Mesenchymal stem cell (in vitro differentiated cells and primary cell): Measurements from ENCODE around the gene KLHDC3.

ENCODE experiments used
- DNase-seq: peaks from one replicate; pipeline ENCODE4 v3.0.0-alpha.2; 2013
- H2AFZ ChIP-seq: one replicate; pipeline ENCODE4 v1.6.1; 2013; ENCODE audit warnings: low read depth, mild to moderate bottlenecking, control low read depth, inconsistent platforms, low read length, moderate library complexity
- H2AK5ac ChIP-seq: 2 replicates; pipeline ENCODE4 v1.6.1; 2013; ENCODE audit warnings: low read length, moderate library complexity, mild to moderate bottlenecking, inconsistent platforms; ENCODE audit not compliant: severe bottlenecking
- H2BK120ac ChIP-seq: one replicate; pipeline ENCODE4 v1.6.1; 2013; ENCODE audit warnings: low read depth, mild to moderate bottlenecking, inconsistent platforms, low read length, moderate library complexity
- H2BK12ac ChIP-seq, 2 experiments: one replicate each; pipeline ENCODE4 v1.6.1; 2013; ENCODE audit warnings: inconsistent platforms in 2 of 2, low read length in 2 of 2, mild to moderate bottlenecking in 2 of 2, moderate library complexity in 2 of 2, control low read depth in 1 of 2
- H2BK15ac ChIP-seq: one replicate; pipeline ENCODE4 v1.6.1; 2013; ENCODE audit warnings: mild to moderate bottlenecking, low read depth, inconsistent platforms; ENCODE audit not compliant: poor library complexity, severe bottlenecking
- H2BK5ac ChIP-seq: 2 replicates; pipeline ENCODE4 v1.6.1; 2013; ENCODE audit warnings: low read depth, mild to moderate bottlenecking, low read length, control low read depth, inconsistent platforms; ENCODE audit not compliant: poor library complexity, severe bottlenecking
- H3K14ac ChIP-seq, 2 experiments: one replicate each; pipeline ENCODE4 v1.6.1; 2013; ENCODE audit warnings: inconsistent platforms in 2 of 2, low read length in 2 of 2, control low read depth in 1 of 2, mild to moderate bottlenecking in 1 of 2, moderate library complexity in 1 of 2
- H3K18ac ChIP-seq, 2 experiments: one replicate each; pipeline ENCODE4 v1.6.1; 2013; ENCODE audit warnings: inconsistent platforms in 2 of 2, low read length in 2 of 2, control low read depth in 1 of 2, low read depth in 1 of 2, mild to moderate bottlenecking in 1 of 2
- H3K23ac ChIP-seq, 2 experiments: one replicate each; pipeline ENCODE4 v1.6.1; 2013; ENCODE audit warnings: inconsistent platforms in 2 of 2, low read length in 2 of 2, mild to moderate bottlenecking in 2 of 2, moderate library complexity in 2 of 2, control low read depth in 1 of 2
- H3K27ac ChIP-seq: 2 replicates; pipeline ENCODE4 v1.5.1; 2013; ENCODE audit warnings: mild to moderate bottlenecking, moderate library complexity, low read length, control low read depth, inconsistent platforms; ENCODE audit not compliant: poor library complexity, severe bottlenecking
- H3K27me3 ChIP-seq, 2 experiments: 2 replicates each; pipeline versions ENCODE4 v1.6.1 to v1.7.0; 2013; ENCODE audit warnings: low read length in 2 of 2, mild to moderate bottlenecking in 2 of 2, moderate library complexity in 2 of 2, control low read depth in 1 of 2, inconsistent platforms in 1 of 2; ENCODE audit not compliant: control insufficient read depth in 1 of 2, insufficient read depth in 1 of 2
- H3K36me3 ChIP-seq, 2 experiments: 2 replicates each; pipeline versions ENCODE4 v1.6.1 to v1.7.0; 2013; ENCODE audit warnings: low read length in 2 of 2, control low read depth in 1 of 2, inconsistent platforms in 1 of 2, low read depth in 1 of 2, mild to moderate bottlenecking in 1 of 2; ENCODE audit not compliant: insufficient read depth in 2 of 2, control insufficient read depth in 1 of 2
- H3K4ac ChIP-seq, 2 experiments: one replicate each; pipeline ENCODE4 v1.6.1; 2013; ENCODE audit warnings: inconsistent platforms in 2 of 2, low read length in 2 of 2, mild to moderate bottlenecking in 2 of 2, moderate library complexity in 2 of 2, control low read depth in 1 of 2, low read depth in 1 of 2
- H3K4me1 ChIP-seq: 2 replicates; pipeline ENCODE4 v1.6.1; 2013; ENCODE audit warnings: low read depth, low read length, control low read depth; ENCODE audit not compliant: control insufficient read depth, insufficient read depth
- H3K4me2 ChIP-seq: 2 replicates; pipeline ENCODE4 v1.6.1; 2013; ENCODE audit warnings: low read length, mild to moderate bottlenecking, inconsistent platforms; ENCODE audit not compliant: poor library complexity, severe bottlenecking
- H3K4me3 ChIP-seq, 2 experiments: 2 replicates each; pipeline versions ENCODE4 v1.5.1 to v1.7.0; 2013; ENCODE audit warnings: low read length in 2 of 2, mild to moderate bottlenecking in 2 of 2, control low read depth in 1 of 2, low read depth in 1 of 2; ENCODE audit not compliant: insufficient read depth in 1 of 2
- H3K79me1 ChIP-seq: replicated peaks from 2 replicates; pipeline ENCODE4 v1.6.1; 2013; ENCODE audit warnings: mild to moderate bottlenecking, control low read depth, low read length, inconsistent platforms; ENCODE audit not compliant: poor library complexity, severe bottlenecking
- H3K9ac ChIP-seq: 2 replicates; pipeline ENCODE4 v1.7.0; 2013; ENCODE audit warnings: mild to moderate bottlenecking, low read length, moderate library complexity
- H3K9me3 ChIP-seq: 2 replicates; pipeline ENCODE4 v1.7.0; 2013; ENCODE audit warnings: mild to moderate bottlenecking, low read length; ENCODE audit not compliant: control insufficient read depth
- H4K8ac ChIP-seq: one replicate; pipeline ENCODE4 v1.6.1; 2013; ENCODE audit warnings: inconsistent platforms, mild to moderate bottlenecking, low read length, moderate library complexity
- H4K91ac ChIP-seq: one replicate; pipeline ENCODE4 v1.6.1; 2013; ENCODE audit warnings: mild to moderate bottlenecking, low read length, inconsistent platforms
- WGBS: methylation state at CpG from one replicate; pipeline ENCODE4 v1.1.7; 2013; ENCODE audit warnings: mixed read lengths; 5-methylcytosine and 5-hydroxymethylcytosine counted together

The KLHDC3 gene

GRCh38 chr6:43061861-43062260 lies 47.8 kb downstream of the KLHDC3 start:
- Histone ChIP-seq H3K4ac (no peak overlapping the region), H3K4me3 (no peak overlapping the region), H2AK5ac (no peak overlapping the region), H3K4me2 (no peak overlapping the region), H3K4me1 (peaks cover 11% of the 10 kb centered on the region), H4K8ac (no peak overlapping the region), H3K27me3 (no peaks in the 10 kb centered on the region), H4K91ac (no peak overlapping the region), H3K27ac (no peak overlapping the region), H2BK5ac (no peak overlapping the region), H3K18ac (no peak overlapping the region), H3K36me3 (peaks cover 40 to 41% of the 10 kb centered on the region in 2 experiments), H3K23ac (no peak overlapping the region), H3K9me3 (no peaks in the 10 kb centered on the region), H2BK120ac (no peak overlapping the region), H3K14ac (no peak overlapping the region), H3K79me1 (peaks cover 17% of the 10 kb centered on the region), H2AFZ (no peak overlapping the region), H2BK15ac (no peak overlapping the region), H3K9ac (no peak overlapping the region), H2BK12ac (no peak overlapping the region)
- no peak for DNase-seq
- WGBS: 57% methylated on average over 2 of the region's 2 CpGs

GRCh38 chr6:43062818-43063217 lies 48.8 kb downstream of the KLHDC3 start:
- peak overlapping the region; percentile 10 for H2AK5ac ChIP-seq
- DNase-seq: no peak
- H3K4me2 ChIP-seq: no peak overlapping the region
- 95% methylated on average over 12 of the region's 12 CpGs for WGBS
- no peak overlapping the region for H4K91ac ChIP-seq
- H2BK15ac ChIP-seq: no peak overlapping the region
- no peak overlapping the region for H4K8ac ChIP-seq
- H3K14ac ChIP-seq: no peak overlapping the region
- H3K79me1 ChIP-seq: peaks cover 17% of the 10 kb centered on the region
- no peak overlapping the region for H2BK12ac ChIP-seq
- no peak overlapping the region for H3K4me3 ChIP-seq
- H3K4ac ChIP-seq: no peak overlapping the region
- H3K4me1 ChIP-seq: peaks cover 11% of the 10 kb centered on the region
- H3K9me3 ChIP-seq: no peaks in the 10 kb centered on the region
- H3K36me3 ChIP-seq: peaks cover 32 to 37% of the 10 kb centered on the region in 2 experiments
- H2BK120ac ChIP-seq: no peak overlapping the region
- H2BK5ac ChIP-seq: no peak overlapping the region
- no peaks in the 10 kb centered on the region for H3K27me3 ChIP-seq
- no peak overlapping the region for H2AFZ ChIP-seq
- H3K9ac ChIP-seq: no peak overlapping the region
- no peak overlapping the region for H3K27ac ChIP-seq
- no peak overlapping the region for H3K23ac ChIP-seq
- no peak overlapping the region for H3K18ac ChIP-seq

GRCh38 chr6:43070028-43070632 lies 56.1 kb downstream of the KLHDC3 start:
- Histone ChIP-seq H2AK5ac (no peak overlapping the region), H3K4me3 (no peak overlapping the region), H3K4me2 (no peak overlapping the region), H4K91ac (no peak overlapping the region), H3K14ac (no peak overlapping the region), H3K4ac (peak overlapping the region in 1 of 2 experiments; percentile 20), H4K8ac (peak overlapping the region; percentile 30), H3K27ac (no peak overlapping the region), H3K27me3 (no peaks in the 10 kb centered on the region), H2AFZ (no peak overlapping the region), H3K4me1 (peaks cover 14% of the 10 kb centered on the region), H2BK5ac (no peak overlapping the region), H2BK120ac (no peak overlapping the region), H3K18ac (no peak overlapping the region), H3K23ac (no peak overlapping the region), H2BK15ac (no peak overlapping the region), H3K36me3 (peaks cover 48 to 51% of the 10 kb centered on the region in 2 experiments), H3K9me3 (no peaks in the 10 kb centered on the region), H2BK12ac (peak overlapping the region in 1 of 2 experiments; percentile 1), H3K9ac (no peak overlapping the region), H3K79me1 (peaks cover 2% of the 10 kb centered on the region)
- 64% methylated on average over 5 of the region's 6 CpGs for WGBS
- peak; percentile 72 for DNase-seq
